ENCODE results near the gene GTPBP3.

GTPBP3 gene

GRCh38 chr19:17351815-17352435 lies 14.6 kb downstream of the GTPBP3 start:
- TF ChIP-seq, protein P1, sequence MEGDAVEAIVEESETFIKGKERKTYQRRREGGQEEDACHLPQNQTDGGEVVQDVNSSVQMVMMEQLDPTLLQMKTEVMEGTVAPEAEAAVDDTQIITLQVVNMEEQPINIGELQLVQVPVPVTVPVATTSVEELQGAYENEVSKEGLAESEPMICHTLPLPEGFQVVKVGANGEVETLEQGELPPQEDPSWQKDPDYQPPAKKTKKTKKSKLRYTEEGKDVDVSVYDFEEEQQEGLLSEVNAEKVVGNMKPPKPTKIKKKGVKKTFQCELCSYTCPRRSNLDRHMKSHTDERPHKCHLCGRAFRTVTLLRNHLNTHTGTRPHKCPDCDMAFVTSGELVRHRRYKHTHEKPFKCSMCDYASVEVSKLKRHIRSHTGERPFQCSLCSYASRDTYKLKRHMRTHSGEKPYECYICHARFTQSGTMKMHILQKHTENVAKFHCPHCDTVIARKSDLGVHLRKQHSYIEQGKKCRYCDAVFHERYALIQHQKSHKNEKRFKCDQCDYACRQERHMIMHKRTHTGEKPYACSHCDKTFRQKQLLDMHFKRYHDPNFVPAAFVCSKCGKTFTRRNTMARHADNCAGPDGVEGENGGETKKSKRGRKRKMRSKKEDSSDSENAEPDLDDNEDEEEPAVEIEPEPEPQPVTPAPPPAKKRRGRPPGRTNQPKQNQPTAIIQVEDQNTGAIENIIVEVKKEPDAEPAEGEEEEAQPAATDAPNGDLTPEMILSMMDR (conservative IDR thresholded peaks at IDR 0.05; ENCODE audit: low read depth, low read length), result no peak
- no peak for DNase-seq (ENCODE audit: low read depth)
- H3K4me3 ChIP-seq (ENCODE audit: low read depth, low read length), result no peak overlapping the region

DNA sequence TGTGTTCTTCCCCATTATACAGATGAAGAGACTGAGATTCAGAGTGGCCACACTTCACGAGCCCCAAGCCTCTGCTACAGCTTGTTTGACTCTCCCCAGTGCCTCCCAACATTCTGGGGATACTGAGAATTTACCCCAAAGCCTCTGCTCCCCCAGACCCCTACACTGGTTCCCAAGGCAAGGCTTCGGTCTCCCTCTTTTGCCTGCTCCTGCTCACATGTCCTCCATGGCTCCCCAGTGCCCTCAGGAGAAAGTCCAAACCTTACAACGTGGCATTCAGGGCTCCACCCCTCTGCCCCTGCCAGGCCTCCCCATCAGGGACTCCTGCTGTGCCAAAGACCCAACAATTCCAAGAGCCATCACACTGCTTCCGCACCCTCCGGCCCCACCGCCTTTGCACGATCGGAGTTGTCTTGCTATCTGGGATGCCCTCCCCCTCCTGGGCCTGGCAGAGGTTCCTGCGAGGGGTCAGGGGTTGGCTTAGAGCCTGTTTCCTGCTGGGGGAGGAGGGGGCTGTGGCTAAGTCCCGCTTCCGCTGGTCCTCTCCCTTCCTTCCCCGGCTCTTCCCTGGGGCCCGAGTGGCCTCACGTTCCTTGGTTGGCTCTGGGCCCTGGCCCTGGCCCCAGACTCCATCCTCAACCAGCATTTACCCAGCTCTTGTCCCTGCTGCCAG lies 15.4 kb downstream of the GTPBP3 start:
- TF ChIP-seq, protein P1 (conservative IDR thresholded peaks at IDR 0.05; ENCODE audit: low read depth, low read length), result no peak
- no peak for DNase-seq (ENCODE audit: low read depth)
- H3K4me3 ChIP-seq (ENCODE audit: low read depth, low read length), result no peak overlapping the region

DNA sequence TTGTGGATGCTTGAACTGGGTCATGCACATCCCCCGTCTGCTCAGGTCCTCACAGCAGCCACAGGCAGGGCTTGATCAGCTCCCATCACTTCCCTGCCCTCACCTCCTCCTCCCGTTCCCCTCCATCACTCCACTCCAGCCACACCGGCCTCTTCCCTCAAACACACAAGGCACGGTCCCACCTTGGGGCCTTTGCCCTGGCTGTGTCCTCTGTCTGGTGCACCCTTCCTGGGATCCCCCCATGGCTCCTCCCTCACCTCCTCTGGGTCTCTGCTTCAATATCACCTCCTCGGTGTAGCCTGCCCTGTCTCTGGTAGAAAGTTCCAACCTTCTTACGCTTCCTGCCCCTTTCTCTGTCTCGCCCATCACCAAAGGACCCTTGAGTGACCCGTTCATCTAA lies 16.0 kb downstream of the GTPBP3 start:
- DNase-seq (ENCODE audit: low read depth), result no peak
- TF ChIP-seq, protein P1 (conservative IDR thresholded peaks at IDR 0.05; ENCODE audit: low read depth, low read length), result no peak

DNA sequence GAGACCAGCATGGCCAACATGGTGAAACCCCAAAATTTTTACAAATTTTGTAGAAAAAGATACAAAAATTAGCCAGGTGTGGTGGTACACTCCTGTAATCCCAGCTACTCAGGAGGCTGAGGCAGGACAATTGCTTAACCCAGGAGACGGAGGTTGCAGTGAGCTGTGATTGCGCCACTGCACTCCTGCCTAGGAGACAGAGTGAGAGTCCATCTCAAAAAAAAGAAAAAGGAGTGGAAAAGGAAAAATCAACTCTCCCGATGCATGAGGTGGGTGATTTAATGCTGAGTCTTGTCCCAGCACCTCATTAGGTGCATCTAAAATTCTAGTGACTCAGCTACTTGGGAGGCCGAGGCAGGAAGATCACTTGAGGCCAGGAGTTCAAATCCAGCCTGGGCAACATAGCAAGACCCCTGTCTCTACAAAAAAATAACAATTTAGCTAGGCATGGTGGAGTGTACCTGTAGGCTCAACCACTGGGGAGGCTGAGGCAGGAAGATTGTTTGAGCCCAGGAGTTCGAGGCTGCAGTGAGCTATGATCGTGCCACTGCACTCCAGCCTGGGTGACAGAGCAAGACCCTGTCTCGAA lies 19.8 kb downstream of the GTPBP3 start:
- TF ChIP-seq, protein P1 (conservative IDR thresholded peaks at IDR 0.05; ENCODE audit: low read depth, low read length), result no peak
- no peak overlapping the region for H3K4me3 ChIP-seq (ENCODE audit: low read depth, low read length)
- no peak for DNase-seq (ENCODE audit: low read depth)

More for the DNA sequence above, 16.0 kb downstream of the GTPBP3 start:
- no peak overlapping the region for H3K4me3 ChIP-seq (ENCODE audit: low read depth, low read length)

DNA sequence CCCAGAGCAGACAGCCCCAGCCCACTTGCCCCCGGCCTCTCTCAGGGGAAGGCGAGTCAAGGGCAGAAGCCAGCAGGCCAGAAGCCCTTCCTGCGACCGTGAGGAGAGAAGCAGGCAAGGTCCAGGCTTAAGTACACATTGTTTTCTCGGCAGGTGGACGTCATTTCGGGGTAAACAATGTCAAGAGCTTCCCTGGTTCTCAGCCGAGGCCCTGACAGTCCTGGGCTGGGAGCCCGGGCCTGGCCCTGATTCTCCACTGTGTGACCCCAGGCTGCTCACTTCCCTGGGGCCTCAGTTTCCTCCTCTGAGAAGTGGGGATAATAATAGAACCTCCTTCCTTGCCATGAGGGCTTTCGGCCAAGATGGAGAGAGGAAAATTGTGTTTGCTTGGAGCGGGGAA lies 20.4 kb downstream of the GTPBP3 start:
- DNase-seq (ENCODE audit: low read depth), result no peak
- TF ChIP-seq, protein P1 (conservative IDR thresholded peaks at IDR 0.05; ENCODE audit: low read depth, low read length), result no peak
- no peak overlapping the region for H3K4me3 ChIP-seq (ENCODE audit: low read depth, low read length)

DNA sequence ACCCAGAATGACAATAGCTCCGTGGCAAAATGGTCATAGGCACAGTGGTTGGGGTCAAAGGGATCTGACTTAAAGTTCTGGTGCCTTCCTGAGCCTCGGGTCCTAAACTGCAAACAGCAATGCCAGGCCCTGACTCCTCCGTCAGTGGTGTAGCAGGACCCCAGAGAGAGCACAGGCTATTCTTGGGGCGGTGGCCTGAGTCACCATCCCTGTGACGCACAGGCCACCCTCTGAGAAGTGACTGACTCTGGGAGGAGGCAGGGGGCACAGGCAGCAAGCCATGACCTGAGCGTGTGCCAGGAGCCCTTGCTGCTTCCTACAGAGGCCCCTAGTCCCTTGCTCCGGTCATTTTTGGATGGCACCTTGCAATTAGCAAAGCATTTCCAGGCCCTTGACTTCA lies 21.0 kb downstream of the GTPBP3 start:
- TF ChIP-seq, protein P1 (conservative IDR thresholded peaks at IDR 0.05; ENCODE audit: low read depth, low read length), result no peak
- peak; percentile 69 for DNase-seq (ENCODE audit: low read depth)
- H3K4me3 ChIP-seq (ENCODE audit: low read depth, low read length), result no peak overlapping the region
